GM19324 (cell line): ENCODE results near the gene SYS1.

Source experiments
- ATAC-seq: cut with Tn5 transposase; IDR thresholded peaks from one replicate; pipeline ENCODE4 v1.9.1; 2021; ENCODE audit warnings: mild to moderate bottlenecking, moderate library complexity; ENCODE audit not compliant: unreplicated experiment, low FRiP score

SYS1 gene

GRCh38 chr20:45409521-45410272 is 46.7 kb downstream of the SYS1 start:
- no peak for ATAC-seq

GRCh38 chr20:45410887-45411286 is 47.9 kb downstream of the SYS1 start:
- no peak for ATAC-seq

DNA sequence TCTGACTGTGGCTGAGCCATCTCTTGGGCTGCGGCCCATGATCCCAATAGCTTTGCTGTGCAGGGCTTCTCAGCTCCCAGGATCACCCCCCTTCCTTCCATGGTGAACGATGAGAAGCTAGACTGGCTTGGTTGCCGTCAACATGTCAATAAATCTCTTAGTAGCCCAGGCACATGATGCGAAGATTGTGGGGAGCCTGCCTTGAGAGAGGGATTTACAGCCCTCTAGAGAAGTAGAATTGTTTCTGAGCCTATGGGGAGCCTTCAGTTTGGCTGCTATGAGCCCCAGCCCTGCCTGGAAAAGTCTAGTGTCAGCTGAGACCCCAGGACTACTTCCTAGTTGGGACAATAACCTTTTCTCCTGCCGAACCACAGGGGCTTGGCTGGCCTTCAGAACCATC is 49.7 kb downstream of the SYS1 start:
- no peak for ATAC-seq

GRCh38 chr20:45413479-45413878 is 50.5 kb downstream of the SYS1 start:
- ATAC-seq: no peak

- ATAC-seq: peak; percentile 78
Measured at GRCh38 chr20:45415822-45416637, 53.1 kb downstream of the SYS1 start, which contains the start of gene PIGT. Gene PIGT, plus strand, starts transcription at chr20:45416141. Its CDS starts 16 bp downstream, at chr20:45416157.

DNA sequence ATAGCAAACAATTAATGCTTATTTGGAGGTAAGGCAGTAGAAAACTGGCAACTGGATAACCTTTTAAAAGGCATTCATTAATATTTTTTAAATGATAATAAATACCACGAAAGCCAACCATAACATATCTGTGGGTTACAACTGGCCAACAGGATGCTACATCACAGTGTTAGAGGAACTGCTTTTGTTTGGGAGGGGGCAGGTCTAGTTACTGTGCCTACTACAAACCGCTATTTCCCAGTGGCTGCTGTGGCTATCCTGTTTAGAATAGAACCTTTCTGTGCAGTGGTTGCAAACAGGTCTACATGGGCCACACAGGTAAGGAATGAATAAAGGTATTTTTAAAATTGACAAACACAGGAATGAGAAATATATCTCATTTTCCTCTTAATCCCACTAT is 54.0 kb downstream of the SYS1 start:
- ATAC-seq: no peak
